Kidney epithelial cell (primary cell): ENCODE measurements around the gene SLC5A11. TPM values are rescaled to one million over a fixed set of nuclear protein-coding genes. Genes with fewer than 3 reads are reported as not detected.

Source experiments
- DNase-seq: peaks from one replicate; pipeline ENCODE4 v3.0.0-alpha.2; 2010; ENCODE audit warnings: low read depth
- H3K27me3 ChIP-seq: 2 replicates; pipeline ENCODE4 v1.6.0; 2011; ENCODE audit warnings: low read length; ENCODE audit not compliant: control insufficient read depth, insufficient read depth
- H3K36me3 ChIP-seq: 2 replicates; pipeline ENCODE4 v1.5.1; 2011; ENCODE audit warnings: low read length; ENCODE audit not compliant: control insufficient read depth, insufficient read depth
- H3K4me3 ChIP-seq: 2 replicates; pipeline ENCODE4 v1.5.1; 2011; ENCODE audit warnings: low read depth, mild to moderate bottlenecking, control low read depth, low read length
- CTCF ChIP-seq: IDR thresholded peaks from 2 replicates; pipeline ENCODE4 v1.5.1; 2011; ENCODE audit warnings: mild to moderate bottlenecking, moderate library complexity, low read length, control low read depth, inconsistent platforms; ENCODE audit not compliant: insufficient read depth, poor library complexity, severe bottlenecking
- total RNA-seq: library from RNA; depleted of rRNA; stranded (reverse); fragments of >200 nt; gene quantifications from 2 replicates; pipeline ENCODE4 v1.2.3, GENCODE V29; 2015

Gene SLC5A11
- total RNA-seq, 1 donor from 2014 or later: not detected

GRCh38 chr16:24918641-24919040 is 72.9 kb downstream of the SLC5A11 start:
- TF ChIP-seq CTCF: no peak
- no peak for DNase-seq
- Histone ChIP-seq H3K36me3 (no peaks in the 10 kb centered on the region), H3K4me3 (no peak overlapping the region), H3K27me3 (no peaks in the 10 kb centered on the region)

GRCh38 chr16:24919536-24919935 is 73.8 kb downstream of the SLC5A11 start:
- no peak for TF ChIP-seq CTCF
- H3K36me3 ChIP-seq: no peaks in the 10 kb centered on the region
- DNase-seq: no peak

GRCh38 chr16:24920568-24920967 is 74.8 kb downstream of the SLC5A11 start:
- DNase-seq: no peak
- no peaks in the 10 kb centered on the region for H3K36me3 ChIP-seq
- no peak overlapping the region for H3K4me3 ChIP-seq
- no peak for TF ChIP-seq CTCF
- no peaks in the 10 kb centered on the region for H3K27me3 ChIP-seq

More at GRCh38 chr16:24919536-24919935, 73.8 kb downstream of the SLC5A11 start:
- no peak overlapping the region for H3K4me3 ChIP-seq
- H3K27me3 ChIP-seq: no peaks in the 10 kb centered on the region

- TF ChIP-seq CTCF: no peak
- no peaks in the 10 kb centered on the region for H3K36me3 ChIP-seq
- H3K4me3 ChIP-seq: no peak overlapping the region
- no peaks in the 10 kb centered on the region for H3K27me3 ChIP-seq
- no peak for DNase-seq
Measured at GRCh38 chr16:24921229-24921628, 75.5 kb downstream of the SLC5A11 start.

GRCh38 chr16:24925163-24925562 is 79.4 kb downstream of the SLC5A11 start:
- Histone ChIP-seq H3K36me3 (no peaks in the 10 kb centered on the region), H3K4me3 (no peak overlapping the region), H3K27me3 (no peaks in the 10 kb centered on the region)
- no peak for TF ChIP-seq CTCF
- DNase-seq: no peak

- peaks cover 2% of the 10 kb centered on the region for H3K36me3 ChIP-seq
- no peak for DNase-seq
- no peaks in the 10 kb centered on the region for H3K27me3 ChIP-seq
- H3K4me3 ChIP-seq: no peak overlapping the region
- TF ChIP-seq CTCF: no peak
Measured at GRCh38 chr16:24929409-24929808, 83.6 kb downstream of the SLC5A11 start.
